ENCODE measurements around the gene PTCH1. TPM values are rescaled to one million over a fixed set of nuclear protein-coding genes. Genes with fewer than 3 reads are reported as not detected.

PTCH1 gene
- total RNA-seq, 1 experiment from 2014 or later, result 6.6 TPM

DNA sequence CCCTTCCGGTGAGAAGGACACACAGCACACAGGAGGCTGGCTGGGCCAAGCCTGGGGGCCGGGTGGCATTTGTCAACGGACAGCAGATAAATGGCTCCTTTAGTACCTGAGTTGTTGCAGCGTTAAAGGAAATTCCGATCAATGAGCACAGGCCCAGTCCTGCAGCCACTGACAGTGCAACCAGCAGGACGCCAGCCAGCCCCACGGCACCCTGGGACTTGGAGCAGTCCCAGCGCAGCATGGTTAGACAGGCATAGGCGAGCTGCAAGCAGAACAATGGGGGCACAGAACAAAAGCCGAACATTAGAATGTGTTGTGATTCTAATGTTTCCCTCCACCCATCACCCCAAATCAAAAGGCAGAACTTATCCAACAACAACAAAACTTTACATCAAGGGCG, 39.3 kb downstream of the PTCH1 start:
- no TSS peak for BruUV-seq (replicated peaks)
- no peak for DNase-seq (ENCODE audit: low read depth, low spot score)
- intact Hi-C loops (cut with micrococcal nuclease; ENCODE audit: unreplicated experiment), result no loop called here
- in situ Hi-C loops (cut with HindIII; ENCODE audit: low pct_unique_long_range_greater_than_20kb, low sequenced_read_pairs), result no loop called here
- no peaks in the 10 kb centered on the region for H3K4me1 ChIP-seq (ENCODE audit: control insufficient read depth, insufficient read depth, low read length)
- CTCF ChIA-PET, result no interaction called here
- H3K27me3 ChIP-seq (ENCODE audit: control insufficient read depth, insufficient read depth, low read length), result no peaks in the 10 kb centered on the region
- H3K36me3 ChIP-seq (ENCODE audit: control insufficient read depth, insufficient read depth, low read length), result no peaks in the 10 kb centered on the region; the same call in 1 of the 2 replicates
- H3K27ac ChIP-seq (ENCODE audit: low read length), result no peak overlapping the region
- POLR2A ChIA-PET, result no interaction called here
- TF ChIP-seq TCF7L2 (IDR thresholded peaks at IDR 0.05; ENCODE audit: low read depth, low read length), result no peak
- no peak for TF ChIP-seq POLR2AphosphoS5 (IDR thresholded peaks at IDR 0.05; ENCODE audit: low read depth, low read length)
- TF ChIP-seq, protein P1, sequence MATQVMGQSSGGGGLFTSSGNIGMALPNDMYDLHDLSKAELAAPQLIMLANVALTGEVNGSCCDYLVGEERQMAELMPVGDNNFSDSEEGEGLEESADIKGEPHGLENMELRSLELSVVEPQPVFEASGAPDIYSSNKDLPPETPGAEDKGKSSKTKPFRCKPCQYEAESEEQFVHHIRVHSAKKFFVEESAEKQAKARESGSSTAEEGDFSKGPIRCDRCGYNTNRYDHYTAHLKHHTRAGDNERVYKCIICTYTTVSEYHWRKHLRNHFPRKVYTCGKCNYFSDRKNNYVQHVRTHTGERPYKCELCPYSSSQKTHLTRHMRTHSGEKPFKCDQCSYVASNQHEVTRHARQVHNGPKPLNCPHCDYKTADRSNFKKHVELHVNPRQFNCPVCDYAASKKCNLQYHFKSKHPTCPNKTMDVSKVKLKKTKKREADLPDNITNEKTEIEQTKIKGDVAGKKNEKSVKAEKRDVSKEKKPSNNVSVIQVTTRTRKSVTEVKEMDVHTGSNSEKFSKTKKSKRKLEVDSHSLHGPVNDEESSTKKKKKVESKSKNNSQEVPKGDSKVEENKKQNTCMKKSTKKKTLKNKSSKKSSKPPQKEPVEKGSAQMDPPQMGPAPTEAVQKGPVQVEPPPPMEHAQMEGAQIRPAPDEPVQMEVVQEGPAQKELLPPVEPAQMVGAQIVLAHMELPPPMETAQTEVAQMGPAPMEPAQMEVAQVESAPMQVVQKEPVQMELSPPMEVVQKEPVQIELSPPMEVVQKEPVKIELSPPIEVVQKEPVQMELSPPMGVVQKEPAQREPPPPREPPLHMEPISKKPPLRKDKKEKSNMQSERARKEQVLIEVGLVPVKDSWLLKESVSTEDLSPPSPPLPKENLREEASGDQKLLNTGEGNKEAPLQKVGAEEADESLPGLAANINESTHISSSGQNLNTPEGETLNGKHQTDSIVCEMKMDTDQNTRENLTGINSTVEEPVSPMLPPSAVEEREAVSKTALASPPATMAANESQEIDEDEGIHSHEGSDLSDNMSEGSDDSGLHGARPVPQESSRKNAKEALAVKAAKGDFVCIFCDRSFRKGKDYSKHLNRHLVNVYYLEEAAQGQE (IDR thresholded peaks at IDR 0.05; ENCODE audit: insufficient read depth in 1 of 2, low read depth in 2 of 2, low read length in 1 of 2), result no peak
- TF ChIP-seq, protein P2, sequence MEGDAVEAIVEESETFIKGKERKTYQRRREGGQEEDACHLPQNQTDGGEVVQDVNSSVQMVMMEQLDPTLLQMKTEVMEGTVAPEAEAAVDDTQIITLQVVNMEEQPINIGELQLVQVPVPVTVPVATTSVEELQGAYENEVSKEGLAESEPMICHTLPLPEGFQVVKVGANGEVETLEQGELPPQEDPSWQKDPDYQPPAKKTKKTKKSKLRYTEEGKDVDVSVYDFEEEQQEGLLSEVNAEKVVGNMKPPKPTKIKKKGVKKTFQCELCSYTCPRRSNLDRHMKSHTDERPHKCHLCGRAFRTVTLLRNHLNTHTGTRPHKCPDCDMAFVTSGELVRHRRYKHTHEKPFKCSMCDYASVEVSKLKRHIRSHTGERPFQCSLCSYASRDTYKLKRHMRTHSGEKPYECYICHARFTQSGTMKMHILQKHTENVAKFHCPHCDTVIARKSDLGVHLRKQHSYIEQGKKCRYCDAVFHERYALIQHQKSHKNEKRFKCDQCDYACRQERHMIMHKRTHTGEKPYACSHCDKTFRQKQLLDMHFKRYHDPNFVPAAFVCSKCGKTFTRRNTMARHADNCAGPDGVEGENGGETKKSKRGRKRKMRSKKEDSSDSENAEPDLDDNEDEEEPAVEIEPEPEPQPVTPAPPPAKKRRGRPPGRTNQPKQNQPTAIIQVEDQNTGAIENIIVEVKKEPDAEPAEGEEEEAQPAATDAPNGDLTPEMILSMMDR (IDR thresholded peaks at IDR 0.05), result no peak
- TF ChIP-seq SIN3A (IDR thresholded peaks at IDR 0.05; ENCODE audit: borderline replicate concordance, insufficient read depth, low read depth, low read length), result no peak
- H3K9me3 ChIP-seq (ENCODE audit: control insufficient read depth, insufficient read depth, low read depth, low read length), result no peaks in the 10 kb centered on the region
- no peak for ATAC-seq
- no peak overlapping the region for H3K4me3 ChIP-seq (ENCODE audit: low read depth in 2 of 2, low read length in 2 of 2)

DNA sequence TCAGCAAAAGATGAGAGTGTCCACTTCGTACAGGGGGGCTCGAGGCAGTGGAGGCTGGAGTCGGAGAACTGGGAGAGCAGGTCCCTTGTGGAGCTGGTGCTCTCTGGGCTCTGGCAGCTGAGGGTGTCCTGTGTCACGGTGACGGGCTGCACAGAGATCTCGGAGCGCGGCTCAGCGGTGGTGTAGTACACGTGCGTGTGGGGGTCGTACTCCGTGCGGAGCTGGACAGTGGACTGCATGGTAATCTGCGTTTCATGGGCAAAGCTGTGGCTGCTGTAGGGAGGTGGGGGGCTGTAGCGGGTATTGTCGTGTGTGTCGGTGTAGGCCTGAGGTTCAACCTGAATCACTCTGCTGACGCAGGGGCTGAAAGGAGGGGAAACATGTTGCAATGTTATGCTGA, 48.0 kb downstream of the PTCH1 start:
- Histone ChIP-seq H3K9me3 (ENCODE audit: control insufficient read depth, insufficient read depth, low read depth, low read length) (no peaks in the 10 kb centered on the region), H3K27ac (ENCODE audit: low read length) (no peak overlapping the region), H3K4me1 (ENCODE audit: control insufficient read depth, insufficient read depth, low read length) (no peaks in the 10 kb centered on the region), H3K4me3 (ENCODE audit: low read depth in 2 of 2, low read length in 2 of 2) (no peak overlapping the region), H3K27me3 (ENCODE audit: control insufficient read depth, insufficient read depth, low read length) (no peaks in the 10 kb centered on the region), H3K36me3 (ENCODE audit: control insufficient read depth, insufficient read depth, low read length) (no peaks in the 10 kb centered on the region)
- no peak for TF ChIP-seq SIN3A (IDR thresholded peaks at IDR 0.05; ENCODE audit: borderline replicate concordance, insufficient read depth, low read depth, low read length)
- TF ChIP-seq, protein P2 (IDR thresholded peaks at IDR 0.05), result no peak
- TF ChIP-seq TCF7L2 (IDR thresholded peaks at IDR 0.05; ENCODE audit: low read depth, low read length), result no peak
- no peak for TF ChIP-seq POLR2AphosphoS5 (IDR thresholded peaks at IDR 0.05; ENCODE audit: low read depth, low read length)
- TF ChIP-seq, protein P1 (IDR thresholded peaks at IDR 0.05; ENCODE audit: insufficient read depth in 1 of 2, low read depth in 2 of 2, low read length in 1 of 2), result no peak
- ChIA-PET POLR2A (no interaction called here), CTCF (no interaction called here)
- intact Hi-C loops (cut with micrococcal nuclease; ENCODE audit: unreplicated experiment) (no loop called here), in situ Hi-C loops (cut with HindIII; ENCODE audit: low pct_unique_long_range_greater_than_20kb, low sequenced_read_pairs) (no loop called here)
- ATAC-seq, result no peak
- DNase-seq (ENCODE audit: low read depth, low spot score), result no peak
- BruUV-seq (replicated peaks), result no TSS peak

All from Panc1 (cell line).